SU-DHL-6 (cell line): ENCODE measurements around the gene GFM2.

Experiments used
- H2AFZ ChIP-seq: fragments of 200-600 bp; sonication (generic); 2 replicates; pipeline ENCODE4 v1.6.1; 2014; ENCODE audit warnings: low read depth, mild to moderate bottlenecking, moderate library complexity, mixed read lengths, antibody characterized with exemption, low read length; ENCODE audit not compliant: severe bottlenecking
- H3F3A ChIP-seq: fragments of 200-600 bp; shearing (Covaris generic); 2 replicates; pipeline ENCODE4 v1.6.0; 2016; ENCODE audit warnings: antibody characterized with exemption, mild to moderate bottlenecking; ENCODE audit not compliant: insufficient read depth
- H3K27ac ChIP-seq: fragments of 200-600 bp; sonication (generic); 2 replicates; pipeline ENCODE4 v1.5.1; 2016; ENCODE audit warnings: low read depth, mild to moderate bottlenecking, low read length, moderate library complexity, mixed read lengths
- H3K27me3 ChIP-seq: fragments of 200-600 bp; sonication (generic), shearing (Covaris generic); 2 replicates; pipeline ENCODE4 v1.6.0; 2014; ENCODE audit warnings: mild to moderate bottlenecking, low read length
- H3K36me3 ChIP-seq: fragments of 200-600 bp; sonication (generic); 2 replicates; pipeline ENCODE4 v1.6.1; 2014; ENCODE audit warnings: mild to moderate bottlenecking, low read length, mixed read lengths
- H3K4me2 ChIP-seq: fragments of 300-600, 200-600 bp; shearing (Covaris generic), sonication (generic); 2 replicates; pipeline ENCODE4 v1.6.0; 2014; ENCODE audit warnings: low read length, low read depth, mild to moderate bottlenecking; ENCODE audit not compliant: poor library complexity, severe bottlenecking
- H3K4me3 ChIP-seq: fragments of 200-600 bp; sonication (generic); 2 replicates; pipeline ENCODE4 v1.5.1; 2014; ENCODE audit warnings: antibody characterized with exemption, low read length, mild to moderate bottlenecking, mixed read lengths; ENCODE audit not compliant: insufficient read depth, poor library complexity, severe bottlenecking
- H3K79me2 ChIP-seq: fragments of 200-600 bp; sonication (generic); 2 replicates; pipeline ENCODE4 v1.6.1; 2014; ENCODE audit warnings: mild to moderate bottlenecking, low read length, moderate library complexity; ENCODE audit not compliant: insufficient read depth
- H3K9ac ChIP-seq: fragments of 200-600 bp; sonication (generic); 2 replicates; pipeline ENCODE4 v1.7.0; 2014; ENCODE audit warnings: mild to moderate bottlenecking, low read length
- H3K9me2 ChIP-seq: fragments of 200-600 bp; sonication (generic); replicated peaks from 2 replicates; pipeline ENCODE4 v1.6.1; 2014; ENCODE audit warnings: low read length; ENCODE audit not compliant: insufficient read depth
- H3K9me3 ChIP-seq: fragments of 200-600 bp; sonication (generic); 2 replicates; pipeline ENCODE4 v1.6.1; 2014; ENCODE audit warnings: low read length, mixed read lengths; ENCODE audit not compliant: insufficient read depth
- H4K20me1 ChIP-seq: fragments of 200-600 bp; sonication (generic); 2 replicates; pipeline ENCODE4 v1.6.1; 2014; ENCODE audit warnings: low read depth, mild to moderate bottlenecking, antibody characterized with exemption, low read length, moderate library complexity, mixed read lengths
- EZH2phosphoT487 ChIP-seq: fragments of 200-600 bp; sonication (generic), shearing (Covaris generic); conservative IDR thresholded peaks from 2 replicates; pipeline ENCODE4 v1.6.1; 2018; ENCODE audit warnings: mild to moderate bottlenecking, antibody characterized with exemption, low read length, moderate library complexity, mixed read lengths
- TF ChIP-seq, protein P1 (sequence below): fragments of 200-600 bp; sonication (generic); IDR thresholded peaks from one replicate; pipeline ENCODE4 v1.5.1; 2017; ENCODE audit warnings: antibody characterized with exemption, mild to moderate bottlenecking, low read length, moderate library complexity; ENCODE audit not compliant: insufficient read depth, poor library complexity, severe bottlenecking

Gene GFM2

GRCh38 chr5:74767579-74767913 lies 629 bp upstream of the GFM2 start:
- Histone ChIP-seq H3K4me3 (peak overlapping the region; percentile 96), H3K79me2 (peaks cover 43% of the 10 kb centered on the region)

GRCh38 chr5:74766418-74766848 lies 484 bp downstream of the GFM2 start:
- TF ChIP-seq, protein P1, sequence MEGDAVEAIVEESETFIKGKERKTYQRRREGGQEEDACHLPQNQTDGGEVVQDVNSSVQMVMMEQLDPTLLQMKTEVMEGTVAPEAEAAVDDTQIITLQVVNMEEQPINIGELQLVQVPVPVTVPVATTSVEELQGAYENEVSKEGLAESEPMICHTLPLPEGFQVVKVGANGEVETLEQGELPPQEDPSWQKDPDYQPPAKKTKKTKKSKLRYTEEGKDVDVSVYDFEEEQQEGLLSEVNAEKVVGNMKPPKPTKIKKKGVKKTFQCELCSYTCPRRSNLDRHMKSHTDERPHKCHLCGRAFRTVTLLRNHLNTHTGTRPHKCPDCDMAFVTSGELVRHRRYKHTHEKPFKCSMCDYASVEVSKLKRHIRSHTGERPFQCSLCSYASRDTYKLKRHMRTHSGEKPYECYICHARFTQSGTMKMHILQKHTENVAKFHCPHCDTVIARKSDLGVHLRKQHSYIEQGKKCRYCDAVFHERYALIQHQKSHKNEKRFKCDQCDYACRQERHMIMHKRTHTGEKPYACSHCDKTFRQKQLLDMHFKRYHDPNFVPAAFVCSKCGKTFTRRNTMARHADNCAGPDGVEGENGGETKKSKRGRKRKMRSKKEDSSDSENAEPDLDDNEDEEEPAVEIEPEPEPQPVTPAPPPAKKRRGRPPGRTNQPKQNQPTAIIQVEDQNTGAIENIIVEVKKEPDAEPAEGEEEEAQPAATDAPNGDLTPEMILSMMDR = peak; percentile 50
- TF ChIP-seq EZH2phosphoT487 = no peak
- Histone ChIP-seq H3K9me3 (no peaks in the 10 kb centered on the region), H3F3A (no peaks in the 10 kb centered on the region), H2AFZ (peak overlapping the region; percentile 95), H3K27ac (peak overlapping the region; percentile 69), H3K4me3 (peak overlapping the region; percentile 96), H3K36me3 (peaks cover 30% of the 10 kb centered on the region; the same call in 1 of the 2 replicates), H3K9me2 (no peaks in the 10 kb centered on the region), H3K9ac (peak overlapping the region; percentile 80), H3K4me2 (peak overlapping the region; percentile 42), H4K20me1 (peaks cover 5% of the 10 kb centered on the region; the same call in 1 of the 2 replicates), H3K27me3 (no peaks in the 10 kb centered on the region), H3K79me2 (peaks cover 43% of the 10 kb centered on the region)

More at GRCh38 chr5:74767579-74767913, 629 bp upstream of the GFM2 start:
- Histone ChIP-seq H3F3A (no peaks in the 10 kb centered on the region), H3K9me2 (no peaks in the 10 kb centered on the region), H3K27me3 (no peaks in the 10 kb centered on the region), H3K36me3 (peaks cover 30% of the 10 kb centered on the region), H2AFZ (peak overlapping the region; percentile 90), H3K9me3 (no peaks in the 10 kb centered on the region), H3K27ac (peak overlapping the region; percentile 55; the same call in 1 of the 2 replicates), H4K20me1 (peaks cover 5% of the 10 kb centered on the region; the same call in 1 of the 2 replicates), H3K4me2 (peak overlapping the region; percentile 77), H3K9ac (peak overlapping the region; percentile 80)
- TF ChIP-seq, protein P1 = no peak
- TF ChIP-seq EZH2phosphoT487 = no peak

- Histone ChIP-seq H3K27ac (no peak overlapping the region), H3K9me3 (no peaks in the 10 kb centered on the region), H4K20me1 (peaks cover 5% of the 10 kb centered on the region; the same call in 1 of the 2 replicates), H3K4me2 (peak overlapping the region; percentile 42), H2AFZ (no peak overlapping the region), H3K9ac (peak overlapping the region; percentile 80), H3K4me3 (peak overlapping the region; percentile 96), H3F3A (no peaks in the 10 kb centered on the region), H3K79me2 (peaks cover 44% of the 10 kb centered on the region), H3K27me3 (no peaks in the 10 kb centered on the region), H3K9me2 (no peaks in the 10 kb centered on the region), H3K36me3 (peaks cover 30% of the 10 kb centered on the region; the same call in 1 of the 2 replicates)
- TF ChIP-seq EZH2phosphoT487 = no peak
- TF ChIP-seq, protein P1 = no peak
Measured at GRCh38 chr5:74765929-74766328, 988 bp downstream of the GFM2 start.
